Islet precursor cell (in vitro differentiated cells): ENCODE measurements around the gene C6orf47.

Experiments
- DNase-seq: peaks from one replicate; pipeline ENCODE4 v3.0.0-alpha.2; 2018

The C6orf47 gene

DNA sequence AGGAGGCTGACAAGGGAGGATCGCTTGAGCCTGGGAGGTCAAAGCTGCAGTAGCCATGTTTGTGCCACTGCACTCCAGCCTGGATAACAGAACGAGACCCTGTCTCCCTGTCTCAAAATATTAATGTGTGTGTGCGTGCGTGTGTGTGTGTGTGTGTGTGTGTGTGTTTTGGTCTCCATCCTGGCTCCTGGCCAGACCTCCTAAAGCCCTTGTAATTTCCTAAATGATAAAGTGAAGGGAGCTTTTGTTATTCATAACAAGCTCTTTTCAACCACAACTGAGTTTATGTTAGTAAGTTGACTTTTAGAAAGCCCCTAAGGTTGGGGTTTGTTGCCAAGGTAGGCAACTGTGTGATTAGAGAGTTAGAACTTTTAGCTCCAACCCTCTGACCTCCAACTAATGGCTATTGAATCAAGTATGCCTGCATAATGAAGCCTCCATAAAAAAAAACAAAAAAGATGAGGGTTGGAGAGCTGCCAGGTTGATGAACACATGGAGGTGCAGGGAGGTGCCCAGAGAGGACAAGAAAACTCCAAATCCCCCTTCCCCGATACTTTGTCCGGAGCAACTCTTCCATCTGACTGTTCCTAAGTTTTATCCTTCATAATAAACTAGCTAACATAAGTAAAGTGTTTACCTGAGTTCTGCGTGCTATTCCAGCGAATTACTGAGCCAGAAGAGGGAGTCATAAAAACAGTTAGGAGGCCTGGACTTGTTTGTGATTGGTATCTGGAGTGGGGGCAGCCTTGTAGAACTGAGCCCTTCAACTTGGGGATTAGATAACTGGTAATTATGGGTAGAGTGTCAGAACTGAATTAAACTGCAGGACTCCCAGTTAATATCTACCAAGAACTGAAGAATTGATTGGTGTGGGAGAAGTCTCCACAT is 50.8 kb downstream of the C6orf47 start:
- DNase-seq: no peak
